Endothelial cell of umbilical vein (primary cell): ENCODE measurements around the gene ADARB1. TPM values are rescaled to one million over a fixed set of nuclear protein-coding genes. Genes with fewer than 3 reads are reported as not detected.

Experiments used
- BruUV-seq: library from RNA; stranded (reverse); fragments of 400-500 nt; replicated peaks from 2 replicates; lab custom pipeline; 2021; lab: Mats Ljungman, UMichigan
- CTCF ChIA-PET: fragments of 300-600, 350-600 bp; sonication (Branson Sonifier 250); formaldehyde crosslinking; loops from one replicate; lab custom pipeline; 2021; ENCODE audit warnings: antibody characterized with exemption, inconsistent platforms; lab: Charles Lee
- POLR2A ChIA-PET: fragments of 300-600, 350-600 bp; sonication (Branson Sonifier 250); formaldehyde crosslinking; loops from one replicate; lab custom pipeline; 2021; ENCODE audit warnings: antibody characterized with exemption, inconsistent platforms; lab: Charles Lee
- DNase-seq: peaks from one replicate; pipeline ENCODE4 v3.0.0-alpha.2; 2011; ENCODE audit warnings: low read depth, low spot score
- FAIRE-seq: peaks from 2 replicates; lab custom pipeline; 2011; peaks lifted over from hg19 to GRCh38; lab: Jason Lieb, UNC
- H2AFZ ChIP-seq: 2 replicates; pipeline ENCODE4 v1.6.0; 2012; ENCODE audit warnings: low read depth, low read length, control low read depth, inconsistent platforms
- H3K27ac ChIP-seq: 2 replicates; pipeline ENCODE4 v1.5.1; 2011; ENCODE audit warnings: low read depth, mild to moderate bottlenecking, control low read depth, low read length, moderate library complexity; ENCODE audit not compliant: insufficient read depth
- H3K27me3 ChIP-seq, 2 experiments: 2 replicates each; pipeline versions ENCODE4 v1.6.0 to v1.6.1; 2011; ENCODE audit warnings: low read length in 2 of 2, mixed read lengths in 1 of 2; ENCODE audit not compliant: control insufficient read depth in 2 of 2, insufficient read depth in 2 of 2
- H3K36me3 ChIP-seq, 2 experiments: 2 replicates in 1 of 2; 3 replicates in 1 of 2; pipeline ENCODE4 v1.5.1; 2011; ENCODE audit warnings: low read length in 2 of 2, mild to moderate bottlenecking in 1 of 2, moderate library complexity in 1 of 2; ENCODE audit not compliant: control insufficient read depth in 2 of 2, insufficient read depth in 2 of 2; ENCODE audit errors: extremely low read depth in 1 of 2
- H3K4me1 ChIP-seq: 3 replicates; pipeline ENCODE4 v1.5.1; 2011; ENCODE audit warnings: mild to moderate bottlenecking, low read length; ENCODE audit not compliant: control insufficient read depth, insufficient read depth; ENCODE audit errors: extremely low read depth
- H3K4me2 ChIP-seq: 2 replicates; pipeline ENCODE4 v1.6.1; 2011; ENCODE audit warnings: low read length, control low read depth, mixed read lengths; ENCODE audit not compliant: insufficient read depth
- H3K4me3 ChIP-seq, 3 experiments: fragments of 200-600 bp in 1 of 3; sonication (generic), shearing (Covaris generic) in 1 of 3; replicated peaks in 1 of 3; 2 replicates each; pipeline ENCODE4 v1.5.1; 2011 to 2016; ENCODE audit warnings: control low read depth in 3 of 3, low read length in 3 of 3, mild to moderate bottlenecking in 2 of 3, inconsistent platforms in 1 of 3, low read depth in 1 of 3, moderate library complexity in 1 of 3; ENCODE audit not compliant: insufficient read depth in 1 of 3
- H3K79me2 ChIP-seq: 2 replicates; pipeline ENCODE4 v1.6.0; 2012; ENCODE audit warnings: low read length, inconsistent platforms; ENCODE audit not compliant: control insufficient read depth, insufficient read depth
- H3K9ac ChIP-seq: replicated peaks from 2 replicates; pipeline ENCODE3; 2011; ENCODE audit warnings: low read length, control low read depth; ENCODE audit not compliant: insufficient read depth; ENCODE audit errors: extremely low read depth
- H3K9me1 ChIP-seq: replicated peaks from 3 replicates; pipeline ENCODE4 v1.6.0; 2011; ENCODE audit warnings: mild to moderate bottlenecking, low read length; ENCODE audit not compliant: control insufficient read depth, insufficient read depth; ENCODE audit errors: extremely low read depth
- H3K9me3 ChIP-seq: replicated peaks from 2 replicates; pipeline ENCODE4 v1.5.1; 2012; ENCODE audit warnings: low read length, inconsistent platforms; ENCODE audit not compliant: control insufficient read depth, insufficient read depth
- H4K20me1 ChIP-seq: replicated peaks from 2 replicates; pipeline ENCODE3; 2011; ENCODE audit warnings: mild to moderate bottlenecking, low read length; ENCODE audit not compliant: control insufficient read depth, insufficient read depth; ENCODE audit errors: extremely low read depth
- CTCF ChIP-seq, 2 donors: IDR thresholded peaks; 1 replicate in 1 of 2; 2 replicates in 1 of 2; pipeline ENCODE4 v1.5.1; 2011; ENCODE audit warnings: low read length in 2 of 2, mild to moderate bottlenecking in 2 of 2, moderate library complexity in 2 of 2, control low read depth in 1 of 2, inconsistent platforms in 1 of 2, low read depth in 1 of 2; ENCODE audit not compliant: insufficient read depth in 1 of 2; ENCODE audit errors: extremely low read depth in 1 of 2
- EZH2 ChIP-seq: IDR thresholded peaks from 2 replicates; pipeline ENCODE4 v1.6.1; 2012; ENCODE audit warnings: borderline replicate concordance, low read depth, mild to moderate bottlenecking, moderate library complexity, low read length, inconsistent platforms; ENCODE audit not compliant: severe bottlenecking
- FOS ChIP-seq: IDR thresholded peaks from 2 replicates; pipeline ENCODE4 v1.6.1; 2011; ENCODE audit warnings: mild to moderate bottlenecking, low read length, moderate library complexity, borderline replicate concordance; ENCODE audit not compliant: insufficient read depth
- GATA2 ChIP-seq: IDR thresholded peaks from 2 replicates; pipeline ENCODE4 v1.7.0; 2011; ENCODE audit warnings: low read depth, mild to moderate bottlenecking, moderate library complexity, mixed read lengths, low read length; ENCODE audit not compliant: insufficient read length, insufficient read depth
- JUN ChIP-seq: IDR thresholded peaks from 2 replicates; pipeline ENCODE4 v1.6.1; 2011; ENCODE audit warnings: borderline replicate concordance, low read depth; ENCODE audit not compliant: insufficient read length, insufficient read depth
- MAX ChIP-seq: IDR thresholded peaks from 2 replicates; pipeline ENCODE4 v1.6.1; 2011; ENCODE audit not compliant: insufficient read depth, insufficient read length
- MYC ChIP-seq: IDR thresholded peaks from one replicate; pipeline ENCODE4 v1.6.1; 2011; ENCODE audit warnings: mild to moderate bottlenecking, low read depth, low read length
- POLR2A ChIP-seq: IDR thresholded peaks from 2 replicates; pipeline ENCODE4 v1.6.1; 2012; ENCODE audit warnings: low read depth, mild to moderate bottlenecking, control low read depth, low read length
- POLR2AphosphoS5 ChIP-seq: IDR thresholded peaks from 2 replicates; pipeline ENCODE4 v1.6.1; 2012; ENCODE audit warnings: low read depth, mild to moderate bottlenecking, control low read depth, low read length, moderate library complexity; ENCODE audit not compliant: insufficient read depth
- dilution Hi-C: fragments of 300-500 bp; cut with MboI; formaldehyde crosslinking; loops from one replicate; pipeline ENCODE4 v1.15.0; 2019; ENCODE audit warnings: low sequenced_read_pairs; ENCODE audit not compliant: extremely low pct_ligation_motif_present
- intact Hi-C: fragments of 100-400 bp; cut with micrococcal nuclease; formaldehyde crosslinking; loops from one replicate; pipeline ENCODE4 v1.10.0; 2022
- polyA plus RNA-seq, 4 experiments: library from polyadenylated mRNA; depleted of rRNA in 3 of 4; stranded (reverse) in 3 of 4; unstranded in 1 of 4; fragments of >200 nt; gene quantifications; 2 replicates each; pipeline versions ENCODE4 v1.2.1 to v1.2.3, GENCODE V29; 2011 to 2012; ENCODE audit warnings: missing spikeins in 1 of 4
- total RNA-seq: library from RNA; stranded (reverse); gene quantifications from 2 replicates; pipeline ENCODE4 v1.2.3, GENCODE V29; 2021

The ADARB1 gene
- total and polyA plus RNA-seq, 2 donors (not counting 3 experiments of a cell fraction or from before 2014, with no cell fraction given): 32.5 to 54.3 TPM

- CTCF ChIA-PET: no interaction called here
Observed at GRCh38 chr21:45040739-45041138, 33.6 kb upstream of the ADARB1 start.

More at GRCh38 chr21:45040739-45041138, 33.6 kb upstream of the ADARB1 start:
- Histone ChIP-seq H4K20me1 (no peaks in the 10 kb centered on the region), H3K9me1 (no peaks in the 10 kb centered on the region), H3K9ac (no peak overlapping the region), H3K9me3 (no peaks in the 10 kb centered on the region), H3K79me2 (no peaks in the 10 kb centered on the region), H3K27me3 (peaks cover 2 to 5% of the 10 kb centered on the region in 2 experiments), H3K4me3 (no peak overlapping the region), H3K4me1 (no peaks in the 10 kb centered on the region), H2AFZ (no peak overlapping the region), H3K36me3 (no peaks in the 10 kb centered on the region), H3K4me2 (no peak overlapping the region), H3K27ac (no peak overlapping the region)
- dilution Hi-C loops: no loop called here
- intact Hi-C loops: no loop called here
- FAIRE-seq: no peak
- POLR2A ChIA-PET: no interaction called here
- no TSS peak for BruUV-seq
- no peak for DNase-seq
- TF ChIP-seq MYC (no peak), POLR2A (no peak), FOS (no peak), JUN (no peak), CTCF (IDR thresholded peaks at IDR 0.05; ENCODE audit: extremely low read depth in 1 of 2, insufficient read depth in 1 of 2, low read depth in 1 of 2, low read length in 2 of 2) (no peak), MAX (no peak), EZH2 (no peak), GATA2 (no peak), POLR2AphosphoS5 (no peak)
